HG03280 (cell line): Measurements from ENCODE around the gene RSAD1.

Experiments
- ATAC-seq: cut with Tn5 transposase; IDR thresholded peaks from one replicate; pipeline ENCODE4 v1.9.1; 2021; ENCODE audit warnings: mild to moderate bottlenecking, moderate library complexity; ENCODE audit not compliant: unreplicated experiment

RSAD1 gene

DNA sequence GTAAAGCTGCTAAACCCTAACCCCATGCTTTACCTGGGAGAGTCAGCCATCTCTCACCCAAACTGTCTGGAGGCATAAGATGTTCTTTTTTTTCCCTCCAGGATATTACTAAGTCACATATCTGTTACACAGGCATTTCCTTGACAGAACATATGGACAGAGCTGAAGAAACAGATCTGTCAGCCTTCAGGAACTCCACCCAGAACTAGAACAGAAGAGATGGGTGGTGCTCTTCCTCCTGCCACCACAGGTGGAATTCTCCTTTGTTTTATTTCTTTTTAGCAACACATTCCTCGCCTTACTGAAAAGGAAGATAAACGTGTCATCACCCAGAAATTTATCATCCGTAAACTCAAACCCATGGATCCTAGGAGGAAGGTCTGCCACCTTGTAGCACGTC is 38.4 kb downstream of the RSAD1 start:
- ATAC-seq: no peak

DNA sequence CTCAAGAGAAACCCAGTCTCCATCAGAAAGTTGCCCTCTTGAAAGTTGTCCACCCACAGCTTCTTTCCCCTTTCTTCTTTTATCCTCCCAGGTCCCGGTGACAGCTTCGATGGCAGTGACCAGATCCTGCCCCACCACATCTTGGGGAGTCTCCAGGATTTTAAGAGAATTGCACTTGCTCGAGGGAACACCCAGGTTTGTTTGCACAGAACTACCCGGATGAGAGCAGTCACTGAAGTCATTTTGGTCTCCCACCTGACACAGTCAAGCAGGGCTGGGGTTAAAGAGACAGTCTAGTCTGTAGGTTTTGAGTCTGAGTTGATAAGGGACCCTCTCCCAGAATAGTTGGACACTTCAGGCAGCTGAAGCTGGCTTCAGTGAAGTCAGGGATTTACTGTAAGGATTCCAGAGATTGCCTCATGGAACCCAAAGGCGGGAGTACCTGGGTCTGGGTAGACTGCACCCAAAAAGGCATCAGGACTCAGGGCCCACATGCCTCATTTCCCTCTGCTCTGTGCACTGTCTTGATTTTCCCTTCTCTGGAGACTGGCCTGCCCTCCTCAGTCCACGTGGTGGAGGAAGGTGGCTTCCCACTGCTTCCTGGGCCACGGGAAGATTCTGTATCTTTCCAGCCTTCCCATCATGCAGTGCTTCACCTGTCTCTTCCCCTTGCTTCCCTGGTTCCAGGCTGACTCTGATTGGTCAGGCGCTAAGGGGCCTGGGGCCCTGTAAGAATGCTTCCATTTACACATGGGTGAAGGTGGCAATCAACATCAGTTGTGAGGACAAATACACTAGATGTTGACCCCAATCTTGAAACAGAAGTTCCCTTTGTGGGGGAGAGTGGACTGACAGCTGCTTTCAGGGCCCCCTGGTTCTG is 39.1 kb downstream of the RSAD1 start:
- ATAC-seq: no peak

DNA sequence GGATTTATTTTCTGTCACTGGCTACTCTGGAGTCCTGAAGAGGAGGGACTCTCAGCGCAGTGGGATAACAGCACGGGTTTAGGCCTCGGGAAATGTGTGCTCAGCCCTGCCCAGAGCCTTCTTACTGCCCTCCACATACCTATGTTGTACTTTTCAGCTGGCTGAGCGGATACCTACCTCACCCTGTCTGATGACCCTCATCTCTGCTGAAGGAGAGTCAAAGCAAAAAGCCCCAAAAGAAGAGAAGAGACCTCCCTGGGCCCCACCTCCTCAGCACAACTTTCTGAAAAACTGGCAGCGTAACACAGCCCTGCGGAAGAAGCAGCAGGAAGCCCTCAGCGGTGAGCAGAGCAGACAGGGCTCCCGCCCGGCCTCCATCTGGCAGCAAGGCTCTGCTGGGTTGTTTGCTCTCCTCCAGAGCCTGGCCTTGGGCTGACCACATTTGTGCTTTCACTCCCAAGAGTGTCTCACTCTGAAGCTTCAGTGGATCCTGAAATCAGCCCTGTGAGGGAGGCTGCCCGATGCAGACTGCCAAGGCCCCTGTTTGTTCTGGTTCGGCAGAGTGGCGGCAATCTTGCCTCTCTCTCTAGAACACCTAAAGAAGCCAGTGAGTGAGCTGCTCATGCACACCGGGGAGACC is 39.8 kb downstream of the RSAD1 start:
- no peak for ATAC-seq

DNA sequence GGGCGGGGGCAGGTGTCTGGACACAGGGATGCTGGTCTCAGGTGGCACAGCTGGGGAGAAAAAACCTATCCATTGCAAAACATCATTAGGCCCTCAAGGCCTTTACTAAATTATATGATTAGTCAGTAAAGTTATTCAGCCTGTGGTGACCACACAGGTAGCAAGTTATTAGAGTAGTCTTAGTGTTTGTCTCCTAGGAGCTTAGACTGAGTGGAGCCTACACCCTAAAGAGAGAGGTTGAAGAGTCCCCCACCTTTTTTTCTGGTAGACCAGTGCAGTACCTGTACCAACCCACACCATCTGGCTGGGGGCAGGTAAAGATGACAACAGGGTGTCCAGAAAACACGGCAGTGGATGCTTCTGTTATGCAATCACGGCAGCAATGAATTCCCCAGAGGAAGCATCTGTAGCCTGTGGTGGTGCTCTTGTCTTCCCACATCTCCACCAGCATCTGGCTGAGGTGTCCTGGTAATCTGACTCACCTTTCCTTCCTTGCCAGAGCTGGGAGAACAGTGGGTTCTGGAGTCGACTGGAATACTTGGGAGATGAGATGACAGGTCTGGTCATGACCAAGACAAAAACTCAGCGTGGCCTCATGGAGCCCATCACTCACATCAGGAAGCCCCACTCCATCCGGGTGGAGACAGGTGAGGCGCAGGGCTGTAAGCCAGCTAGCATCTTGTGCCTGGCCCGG is 40.6 kb downstream of the RSAD1 start:
- ATAC-seq: no peak

DNA sequence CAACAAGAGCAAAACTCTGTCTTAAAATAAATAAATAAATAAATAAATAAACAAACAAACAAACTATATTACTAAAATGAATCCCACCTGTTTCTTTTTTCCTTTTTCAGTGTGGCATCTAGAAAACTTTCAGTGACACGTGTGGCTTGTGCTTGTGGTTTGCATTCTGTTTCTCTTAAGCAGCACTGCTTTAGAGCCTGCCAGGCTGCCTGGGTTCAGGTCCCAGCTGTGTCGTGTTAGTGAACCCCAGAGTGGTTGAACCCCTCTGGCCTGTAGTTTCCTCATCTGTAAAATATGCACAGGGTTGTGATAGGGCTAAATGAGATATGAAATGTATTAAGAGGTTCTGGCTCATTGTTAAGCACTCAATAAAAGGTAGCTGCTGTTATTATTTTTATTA is 41.8 kb downstream of the RSAD1 start:
- ATAC-seq: no peak

DNA sequence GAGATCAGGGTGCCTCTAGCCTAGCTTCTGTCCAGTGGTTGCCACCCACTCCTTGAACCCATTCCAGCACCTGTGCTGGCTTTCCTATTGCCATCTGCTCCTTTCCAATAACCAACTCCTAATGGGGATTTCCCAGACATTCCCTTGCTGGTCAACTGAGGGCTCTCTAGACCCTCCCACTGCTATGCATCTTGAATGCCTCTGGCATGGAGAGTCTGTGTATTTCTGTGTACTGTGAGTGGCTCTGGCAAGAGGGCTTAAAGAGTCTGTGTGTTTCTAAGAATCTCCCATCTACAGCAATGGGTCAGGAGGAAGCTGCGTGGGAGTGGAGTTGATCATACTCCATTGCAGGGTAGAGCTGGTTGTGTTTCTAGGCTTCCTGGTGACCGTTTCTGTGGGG is 42.9 kb downstream of the RSAD1 start:
- ATAC-seq: no peak

DNA sequence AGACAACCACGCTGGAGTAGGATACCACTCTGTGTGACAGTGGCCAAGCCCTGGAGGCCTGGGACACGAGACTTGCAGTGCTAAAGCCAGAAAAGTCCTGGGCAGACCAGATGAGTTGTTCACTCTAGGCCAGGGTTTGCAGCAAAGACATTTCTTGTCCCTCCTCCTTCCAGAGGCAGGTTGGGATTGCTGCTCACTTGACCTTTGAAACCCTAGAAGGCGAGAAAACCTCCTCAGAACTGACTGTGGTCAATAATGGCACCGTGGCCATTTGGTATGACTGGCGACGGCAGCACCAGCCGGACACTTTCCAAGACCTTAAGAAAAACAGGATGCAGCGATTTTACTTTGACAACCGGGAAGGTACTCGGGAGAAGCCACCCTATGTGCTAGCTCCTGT is 44.1 kb downstream of the RSAD1 start:
- no peak for ATAC-seq

DNA sequence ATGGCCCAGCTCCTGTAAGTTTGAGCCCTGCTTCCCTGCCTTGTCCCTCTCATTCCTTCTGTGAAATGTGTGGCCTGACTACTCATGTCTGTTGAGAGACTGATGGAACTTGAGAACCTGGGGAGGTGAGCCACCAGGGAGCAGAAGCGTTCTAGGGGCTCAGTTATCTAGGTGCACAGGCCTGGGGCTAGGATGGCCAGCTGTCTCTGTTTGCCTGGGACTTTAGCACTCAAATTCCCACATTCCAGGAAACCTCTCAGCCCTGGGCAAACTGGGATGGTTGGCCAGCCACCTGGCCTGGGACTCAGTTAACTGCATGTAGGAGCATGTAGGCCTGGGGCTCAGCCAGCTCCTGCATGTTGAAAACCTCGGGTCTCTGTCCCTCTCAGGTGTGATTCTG is 44.5 kb downstream of the RSAD1 start:
- no peak for ATAC-seq

DNA sequence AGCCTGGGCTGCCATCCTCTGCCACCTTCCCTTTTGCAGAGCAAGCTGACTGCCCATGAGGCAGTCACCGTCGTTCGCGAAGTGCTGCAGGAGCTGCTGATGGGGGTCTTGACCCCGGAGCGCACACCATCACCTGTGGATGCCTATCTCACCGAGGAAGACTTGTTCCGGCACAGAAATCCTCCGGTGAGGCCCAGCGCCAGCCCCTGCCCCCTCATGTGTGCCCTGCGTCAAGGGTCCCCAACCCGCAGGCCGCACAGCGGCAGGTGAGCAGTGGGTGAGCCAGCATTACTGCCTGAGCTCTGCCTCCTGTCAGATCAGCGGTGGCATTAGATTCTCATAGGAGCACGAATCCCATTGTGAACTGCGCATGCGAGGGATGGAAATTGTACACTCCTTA is 46.2 kb downstream of the RSAD1 start:
- ATAC-seq: no peak

DNA sequence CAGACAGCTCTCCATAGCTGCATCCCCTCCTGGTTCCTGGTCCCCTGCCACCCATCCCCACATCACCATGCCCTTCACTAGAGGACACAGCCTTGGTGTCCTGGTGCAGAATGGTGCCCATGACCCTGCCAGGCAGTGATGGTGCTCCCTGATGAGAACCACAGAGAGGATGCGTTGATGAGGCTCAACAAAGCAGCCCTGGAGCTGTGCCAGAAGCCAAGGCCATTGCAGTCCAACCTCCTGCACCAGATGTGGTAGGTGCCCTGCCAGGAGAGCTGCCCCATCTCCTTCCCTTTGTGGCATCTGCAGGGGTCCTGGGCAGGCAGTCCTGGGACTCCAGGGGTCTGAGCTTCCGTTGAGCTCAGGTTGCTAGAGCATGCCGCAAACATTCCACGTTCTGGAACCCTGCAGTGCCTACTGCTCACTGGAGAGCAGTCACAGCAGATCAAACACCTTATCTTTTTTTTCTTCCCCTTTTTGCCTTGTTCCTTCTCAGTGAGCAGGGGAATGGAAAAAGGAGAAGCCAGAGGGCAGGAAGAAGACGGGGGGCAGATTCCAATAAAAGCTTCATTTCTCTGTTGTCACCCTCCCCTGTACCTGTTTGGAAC is 48.6 kb downstream of the RSAD1 start:
- ATAC-seq: no peak

DNA sequence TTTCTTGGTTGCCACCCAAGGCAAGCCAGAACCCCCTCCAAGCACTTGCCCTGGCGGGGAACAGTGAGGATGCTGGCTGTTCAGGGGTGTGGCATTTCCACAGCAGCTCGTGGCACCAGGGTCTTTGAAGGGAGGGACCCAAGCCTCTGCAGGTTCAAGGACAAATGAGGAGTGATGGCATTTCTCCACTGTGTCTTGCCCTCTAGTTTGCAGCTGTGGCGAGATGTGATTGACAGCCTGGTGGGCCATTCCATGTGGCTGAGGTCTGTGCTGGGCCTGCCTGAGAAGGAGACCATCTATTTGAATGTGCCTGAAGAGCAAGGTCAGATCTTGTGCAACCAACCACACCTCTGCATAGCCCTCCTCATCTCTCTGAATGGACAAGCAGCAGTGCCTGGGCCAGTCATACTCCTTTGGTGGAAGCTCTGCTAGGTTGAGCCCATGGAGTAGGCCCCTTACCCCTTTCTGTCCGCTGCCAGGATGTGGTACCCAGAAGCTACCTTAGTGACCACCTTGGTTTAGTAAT is 49.4 kb downstream of the RSAD1 start:
- no peak for ATAC-seq

DNA sequence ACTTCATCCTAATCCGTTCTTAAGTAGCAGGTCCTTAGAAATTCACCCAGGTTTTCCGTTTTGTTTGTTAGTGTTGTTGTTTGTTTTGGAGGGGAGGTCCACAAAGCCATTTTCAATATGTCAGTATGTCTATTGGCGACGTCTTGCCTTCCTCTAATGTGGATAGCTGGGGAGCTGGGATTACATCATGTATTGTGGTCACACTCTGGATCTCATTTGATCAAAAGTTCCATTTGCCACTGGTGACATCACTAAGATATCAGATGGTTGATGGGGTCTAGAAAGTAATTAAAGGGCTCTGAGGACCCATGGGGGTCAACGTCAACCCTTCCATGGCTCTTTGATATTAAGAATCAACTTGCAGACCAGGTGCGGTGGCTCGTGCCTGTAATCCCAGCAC is 51.2 kb downstream of the RSAD1 start:
- no peak for ATAC-seq

DNA sequence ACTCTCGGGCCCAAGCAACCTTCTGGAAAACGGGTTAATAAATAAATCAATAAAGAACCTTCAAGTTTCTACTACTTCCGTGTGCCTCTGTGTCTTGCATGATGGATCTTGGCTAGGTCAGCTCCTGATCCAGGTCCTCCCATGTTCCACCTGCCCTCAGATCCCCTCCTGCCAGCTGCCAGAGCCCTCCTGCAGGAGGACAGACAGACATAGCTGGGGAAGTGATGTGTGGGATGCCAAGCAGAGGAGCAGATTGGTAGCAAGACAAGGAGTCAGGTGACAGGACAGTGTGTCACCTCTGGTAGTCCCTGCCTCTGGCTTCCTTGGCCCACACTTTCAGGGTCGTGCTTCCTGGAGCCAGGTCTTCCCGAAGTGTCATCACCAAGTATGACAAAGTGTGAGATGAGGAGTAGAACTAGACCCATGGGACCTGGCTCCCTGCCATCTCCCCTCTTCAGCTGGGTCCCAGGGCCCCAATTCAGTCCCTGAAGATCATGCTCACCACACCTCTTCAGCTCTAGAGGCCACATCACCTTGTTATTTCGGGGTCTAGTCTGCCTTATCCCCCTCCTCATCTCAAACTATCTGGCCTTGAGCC is 52.9 kb downstream of the RSAD1 start:
- no peak for ATAC-seq

DNA sequence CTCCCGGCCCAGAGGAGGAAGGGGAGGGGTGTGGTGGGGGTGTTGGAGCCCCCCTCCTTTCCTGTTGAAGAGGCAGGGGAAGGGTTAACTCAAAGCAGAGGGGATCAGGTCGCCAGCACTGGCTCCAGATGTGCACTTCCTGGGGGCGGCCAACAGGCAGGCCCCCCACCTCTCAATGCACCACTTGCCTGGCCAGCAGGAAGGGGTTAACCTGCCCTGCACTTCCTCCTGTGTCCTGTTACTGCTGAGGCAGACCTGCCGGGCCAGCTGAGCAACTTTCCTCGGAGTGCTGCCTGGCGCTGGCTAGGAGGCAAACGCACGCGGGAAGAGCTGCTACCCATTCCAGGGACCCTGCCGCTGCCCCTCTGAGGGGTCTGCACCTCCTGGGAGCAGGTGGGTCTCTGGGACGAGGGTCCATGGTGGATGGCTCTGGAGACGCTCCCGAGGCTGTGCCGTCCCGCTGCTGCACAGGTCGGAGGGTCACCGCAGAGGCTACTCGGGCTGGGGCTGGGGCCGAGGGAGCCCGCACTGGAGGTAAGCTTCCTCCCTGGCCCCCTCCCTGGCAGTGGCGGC is 53.9 kb downstream of the RSAD1 start, which contains the start of gene EPN3:
EPN3 (plus strand) TSS at position 284 of the 573 bp plus-strand sequence. CDS start 3,822 bp downstream, outside the sequence.
- ATAC-seq: no peak

DNA sequence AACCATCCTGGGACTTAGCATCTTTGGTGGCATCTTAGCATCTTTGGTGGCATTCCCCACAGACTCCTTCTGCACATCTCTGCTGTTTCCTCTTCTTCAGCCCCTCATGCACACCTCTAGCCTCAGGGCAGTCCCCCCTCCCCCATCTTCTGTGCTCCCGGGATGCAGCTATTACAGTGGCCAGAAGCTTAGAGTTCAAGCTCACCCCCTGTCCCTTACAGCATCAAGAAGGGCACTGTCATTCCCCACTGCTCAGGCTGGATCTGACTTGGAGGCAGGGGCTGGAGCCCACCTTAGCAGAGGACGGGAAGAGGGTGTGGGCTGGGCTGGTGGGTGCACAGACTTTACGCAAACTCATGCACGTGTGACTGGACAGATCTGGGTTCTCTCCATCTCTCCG is 54.5 kb downstream of the RSAD1 start:
- no peak for ATAC-seq

DNA sequence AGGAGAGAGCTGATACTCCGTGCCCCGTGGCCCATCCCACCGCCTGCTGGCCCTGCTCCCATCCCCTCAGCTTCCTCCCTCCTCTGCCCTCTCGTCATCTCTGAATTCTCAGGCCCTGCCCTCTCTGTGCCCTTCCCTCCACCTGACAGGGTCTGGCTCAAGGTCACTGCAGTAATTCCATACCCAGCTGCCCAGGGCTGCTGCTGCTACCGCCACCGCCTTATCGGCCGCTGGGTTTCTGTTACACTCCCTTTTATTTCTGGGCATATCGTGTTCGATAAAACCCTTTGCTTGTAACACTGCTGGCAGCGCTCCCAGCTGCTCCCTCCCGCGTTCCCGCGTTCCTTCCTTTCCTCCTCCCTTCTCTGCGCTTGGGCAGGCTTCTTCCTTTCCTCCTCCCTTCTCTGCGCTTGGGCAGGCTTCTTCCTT is 55.1 kb downstream of the RSAD1 start:
- no peak for ATAC-seq

DNA sequence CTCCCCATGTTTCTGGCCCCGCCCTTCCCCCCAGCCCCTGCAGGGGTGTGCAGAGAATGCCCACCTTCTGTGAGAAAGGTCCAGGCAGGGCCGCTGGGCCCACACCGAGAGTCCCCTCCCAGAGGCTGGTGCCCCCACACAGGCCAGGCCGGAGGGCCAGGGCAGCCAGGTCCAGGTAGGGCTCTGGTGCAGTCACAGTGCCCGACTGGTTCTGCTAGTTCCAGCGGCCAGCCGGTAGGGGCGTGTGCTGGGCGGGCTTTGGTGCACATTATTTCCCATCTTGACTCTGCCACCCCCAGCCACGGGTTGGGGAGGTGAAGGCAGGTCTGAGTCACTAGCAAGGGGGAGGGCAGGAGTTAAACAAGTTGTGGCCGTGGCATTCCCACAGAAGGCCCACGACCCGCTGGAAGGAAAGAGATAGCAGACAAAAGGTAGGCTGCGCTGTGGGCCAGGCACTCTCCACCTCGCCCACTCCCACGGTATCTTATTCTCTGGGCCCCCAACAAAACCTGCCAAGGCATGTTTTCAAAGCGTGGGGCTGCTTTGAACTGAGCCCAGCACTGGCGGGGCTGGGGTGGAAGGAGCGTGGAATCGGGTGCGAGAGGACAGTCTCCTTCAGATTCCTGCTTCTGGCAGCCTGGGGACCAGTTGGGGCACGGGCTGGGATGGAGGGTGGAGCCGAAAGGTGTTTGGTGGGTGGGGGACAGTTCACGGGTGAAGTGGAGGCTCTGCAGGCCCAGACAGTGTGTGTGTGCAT is 55.7 kb downstream of the RSAD1 start:
- no peak for ATAC-seq

DNA sequence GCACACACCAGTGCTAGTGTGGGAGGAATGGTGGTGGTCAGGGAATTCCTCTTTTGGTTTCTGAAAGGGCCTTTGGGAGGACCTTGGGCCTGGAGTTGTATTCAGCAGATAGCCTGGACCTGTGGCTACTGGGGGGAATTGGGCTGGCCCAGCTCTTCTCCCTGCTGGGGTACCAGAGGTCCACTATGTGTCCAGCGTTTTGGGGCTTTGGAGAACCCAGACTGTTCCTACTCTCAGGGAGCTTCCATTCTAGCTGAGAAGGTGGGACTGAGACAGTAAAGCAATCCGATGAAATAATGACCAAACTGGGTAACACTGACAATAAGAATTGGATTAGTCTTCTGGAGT is 56.3 kb downstream of the RSAD1 start:
- ATAC-seq: no peak

DNA sequence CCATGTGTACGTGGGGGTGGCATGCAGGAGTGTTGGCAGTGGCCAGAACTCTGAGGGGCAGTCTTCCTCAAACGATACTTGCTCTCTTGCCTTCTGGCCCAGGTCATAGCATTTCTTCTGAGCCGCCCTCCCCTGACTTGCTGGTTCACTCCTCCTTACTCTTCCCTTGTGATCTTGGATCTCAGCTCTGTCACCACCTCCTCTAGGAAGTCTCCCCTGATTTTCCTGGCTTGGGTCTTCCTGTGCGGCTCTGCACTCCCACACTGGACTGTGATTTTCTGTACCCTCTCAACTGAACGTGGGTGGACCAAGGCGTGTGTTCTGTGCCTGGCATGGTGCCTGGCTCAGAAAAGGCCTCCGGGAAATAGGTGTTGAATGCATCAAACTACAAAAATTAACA is 56.7 kb downstream of the RSAD1 start:
- ATAC-seq: no peak
